HEK293T (cell line): ENCODE measurements around the gene ACBD6.
A peak's percentile ranks its signal among the peaks of the same experiment; 100 is the strongest.
"Not testable (repeated sequence)": the region's sequence is repeated elsewhere in the genome, so short reads cannot be mapped to it uniquely, and the experiment has no call there.

Source experiments
- CTCF ChIA-PET: fragments of 350-600 bp; formaldehyde crosslinking; extraction: SDS; loops from one replicate; lab custom pipeline; 2021; ENCODE audit warnings: antibody characterized with exemption, inconsistent platforms; lab: Yijun Ruan, JAX
- POLR2A ChIA-PET: fragments of 350-600 bp; formaldehyde crosslinking; extraction: SDS; loops from one replicate; lab custom pipeline; 2020; ENCODE audit warnings: antibody characterized with exemption, inconsistent platforms; lab: Yijun Ruan, JAX
- DNase-seq: peaks from one replicate; pipeline ENCODE4 v3.0.0; 2012; ENCODE audit warnings: mixed read lengths; ENCODE audit errors: extremely low spot score
- ARNT ChIP-seq: fragments of 450-650 bp; IDR thresholded peaks from 2 replicates; pipeline ENCODE4 v1.6.1; 2017; ENCODE audit warnings: mild to moderate bottlenecking
- BHLHE40 ChIP-seq: fragments of 450-650 bp; IDR thresholded peaks from 2 replicates; pipeline ENCODE4 v1.6.1; 2016; ENCODE audit warnings: mild to moderate bottlenecking, moderate library complexity, borderline replicate concordance
- CTBP1 ChIP-seq: fragments of 450-650 bp; IDR thresholded peaks from 2 replicates; pipeline ENCODE4 v1.6.1; 2016; ENCODE audit warnings: borderline replicate concordance
- ELF4 ChIP-seq: fragments of 450-650 bp; IDR thresholded peaks from 2 replicates; pipeline ENCODE4 v1.6.1; 2017; ENCODE audit warnings: antibody characterized with exemption
- FOXA1 ChIP-seq: fragments of 450-650 bp; IDR thresholded peaks from 2 replicates; pipeline ENCODE4 v1.6.1; 2016; ENCODE audit warnings: mild to moderate bottlenecking
- FOXK2 ChIP-seq: fragments of 450-650 bp; IDR thresholded peaks from 2 replicates; pipeline ENCODE4 v1.6.1; 2016; ENCODE audit warnings: mild to moderate bottlenecking
- FOXM1 ChIP-seq: fragments of 450-650 bp; IDR thresholded peaks from 2 replicates; pipeline ENCODE4 v1.6.1; 2017; ENCODE audit warnings: mild to moderate bottlenecking, borderline replicate concordance
- HDGF ChIP-seq: fragments of 450-650 bp; IDR thresholded peaks from 2 replicates; pipeline ENCODE4 v1.6.1; 2017; ENCODE audit warnings: antibody characterized with exemption, borderline replicate concordance
- L3MBTL2 ChIP-seq: fragments of 450-650 bp; conservative IDR thresholded peaks from 2 replicates; pipeline ENCODE4 v1.6.1; 2016; ENCODE audit warnings: mild to moderate bottlenecking
- LEF1 ChIP-seq: fragments of 450-650 bp; IDR thresholded peaks from 2 replicates; pipeline ENCODE4 v1.6.1; 2017; ENCODE audit warnings: mild to moderate bottlenecking, borderline replicate concordance
- NFRKB ChIP-seq: fragments of 450-650 bp; IDR thresholded peaks from 2 replicates; pipeline ENCODE4 v1.6.1; 2016; ENCODE audit warnings: mild to moderate bottlenecking, moderate library complexity
- PKNOX1 ChIP-seq: fragments of 450-650 bp; IDR thresholded peaks from 2 replicates; pipeline ENCODE4 v1.6.1; 2016
- SP1 ChIP-seq: fragments of 450-650 bp; IDR thresholded peaks from 2 replicates; pipeline ENCODE4 v1.6.1; 2017
- SUZ12 ChIP-seq: fragments of 450-650 bp; IDR thresholded peaks from 2 replicates; pipeline ENCODE4 v1.6.1; 2016; ENCODE audit warnings: mild to moderate bottlenecking
- TARDBP ChIP-seq: fragments of 450-650 bp; IDR thresholded peaks from 2 replicates; pipeline ENCODE4 v1.6.1; 2016
- ZNF384 ChIP-seq: fragments of 450-650 bp; IDR thresholded peaks from 2 replicates; pipeline ENCODE4 v1.6.1; 2016

Gene ACBD6

DNA sequence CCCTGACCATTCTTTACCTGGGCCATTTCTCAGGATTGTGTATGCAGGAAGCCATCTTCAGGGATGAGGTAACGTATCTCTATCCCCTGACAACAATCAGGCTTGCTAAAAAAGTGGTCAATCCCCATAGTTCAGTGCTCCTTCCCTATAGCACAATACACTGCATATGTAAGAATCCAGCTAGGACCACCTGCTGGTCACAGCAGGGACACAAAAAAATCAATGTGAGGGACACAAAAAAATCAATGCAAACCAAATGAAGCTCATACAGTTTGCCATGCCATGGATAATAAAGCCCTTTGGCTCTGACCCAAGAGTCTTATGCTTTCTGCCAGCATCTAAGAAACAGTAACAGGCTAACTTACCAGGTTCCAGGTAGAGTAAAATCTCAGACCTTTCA is 16.3 kb downstream of the ACBD6 start:
- TF ChIP-seq BHLHE40 (no peak), ZNF384 (peak; percentile 32; the same call in 1 of the 2 replicates)
- POLR2A ChIA-PET = interaction anchor here (1.8 kb wide), 1 partner anchor 16 kb away, joined by 7 read pairs; the partner anchor contains the start of gene ACBD6
- DNase-seq = no peak
- CTCF ChIA-PET = no interaction called here

GRCh38 chr1:180484490-180484889 is 17.9 kb downstream of the ACBD6 start:
- no peak for TF ChIP-seq L3MBTL2
- no peak for TF ChIP-seq CTBP1
- no peak for TF ChIP-seq NFRKB
- no peak for TF ChIP-seq SUZ12
- TF ChIP-seq PKNOX1 = no peak
- TF ChIP-seq HDGF = no peak
- TF ChIP-seq ARNT = no peak
- no peak for TF ChIP-seq LEF1
- TF ChIP-seq TARDBP = no peak
- TF ChIP-seq SP1 = no peak
- no peak for TF ChIP-seq FOXK2
- ChIA-PET CTCF (no interaction called here), POLR2A (no interaction called here)
- no peak for DNase-seq

GRCh38 chr1:180482425-180483275 is 19.7 kb downstream of the ACBD6 start:
- ChIA-PET POLR2A (no interaction called here), CTCF (interaction anchor here (0.6 to 0.9 kb wide), 4 partner anchors 166 to 640 kb away, joined by 3 to 5 read pairs (median 3); no protein-coding TSS in a partner anchor)
- DNase-seq = peak; percentile 42
- no peak for TF ChIP-seq FOXA1
- TF ChIP-seq ELF4 = no peak
- TF ChIP-seq FOXM1 = no peak
- no peak for TF ChIP-seq ARNT
- TF ChIP-seq CTBP1 = no peak

- CTCF ChIA-PET = no interaction called here
Observed at GRCh38 chr1:180470031-180470430, 32.3 kb downstream of the ACBD6 start.

DNA sequence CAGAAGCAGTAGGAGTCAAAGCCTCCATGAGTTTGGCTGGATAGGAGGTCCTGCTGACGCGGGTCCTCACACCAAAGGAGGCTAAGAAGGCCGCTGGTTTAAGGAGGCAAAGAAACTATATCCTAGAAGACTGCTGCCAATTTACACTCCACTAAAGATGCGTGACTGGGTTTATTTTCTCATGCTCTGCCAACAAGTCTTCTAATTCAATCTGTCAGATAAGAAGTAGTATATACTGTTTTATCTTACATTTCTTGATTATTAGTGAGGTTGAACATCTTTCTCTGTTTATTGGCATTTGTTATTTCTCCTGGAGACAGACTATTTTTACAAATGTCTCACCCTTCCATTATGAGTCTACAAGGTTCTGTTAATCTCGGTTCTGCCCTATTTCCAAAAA is 34.1 kb downstream of the ACBD6 start:
- ChIA-PET CTCF (interaction anchor here (0.6 kb wide), 1 partner anchor 216 kb away, joined by 3 read pairs; no protein-coding TSS in a partner anchor), POLR2A (interaction anchor here (1.3 kb wide), 1 partner anchor 34 kb away, joined by 6 read pairs; the partner anchor contains the start of gene ACBD6)
- DNase-seq = no peak
- TF ChIP-seq BHLHE40 (no peak), ARNT (no peak), TARDBP (no peak), FOXM1 (no peak), SP1 (no peak), ZNF384 (no peak), SUZ12 (no peak), FOXK2 (no peak), CTBP1 (no peak)

More at GRCh38 chr1:180470031-180470430, 32.3 kb downstream of the ACBD6 start:
- POLR2A ChIA-PET = no interaction called here
- no peak for DNase-seq
- TF ChIP-seq PKNOX1 (peak; percentile 68), FOXA1 (no peak), ZNF384 (0 out of 2 replicates have a peak, but pooled peaks have one; percentile 45), TARDBP (no peak), SP1 (no peak), NFRKB (no peak), L3MBTL2 (no peak)

GRCh38 chr1:180462102-180462501 is 40.3 kb downstream of the ACBD6 start:
- ChIA-PET POLR2A (no interaction called here), CTCF (no interaction called here)
- DNase-seq = no peak
- TF ChIP-seq FOXA1 = no peak
- no peak for TF ChIP-seq L3MBTL2
- TF ChIP-seq FOXM1 = no peak
- TF ChIP-seq CTBP1 = no peak
- no peak for TF ChIP-seq ZNF384
- TF ChIP-seq BHLHE40 = no peak
- TF ChIP-seq HDGF = no peak
- TF ChIP-seq SP1 = no peak
- no peak for TF ChIP-seq ARNT
- no peak for TF ChIP-seq TARDBP
- TF ChIP-seq ELF4 = no peak
- TF ChIP-seq NFRKB = no peak
- TF ChIP-seq LEF1 = no peak
- no peak for TF ChIP-seq FOXK2
- TF ChIP-seq SUZ12 = no peak
- no peak for TF ChIP-seq PKNOX1

- CTCF ChIA-PET, DNase-seq, POLR2A ChIA-PET: not testable (repeated sequence)
Observed at GRCh38 chr1:180461682-180462081, 40.7 kb downstream of the ACBD6 start.
